ENCODE results near the gene RAX2. TPM values are rescaled to one million over a fixed set of nuclear protein-coding genes. Genes with fewer than 3 reads are reported as not detected.

The RAX2 gene
- total RNA-seq, 6 experiments from 2014 or later, result not detected

DNA sequence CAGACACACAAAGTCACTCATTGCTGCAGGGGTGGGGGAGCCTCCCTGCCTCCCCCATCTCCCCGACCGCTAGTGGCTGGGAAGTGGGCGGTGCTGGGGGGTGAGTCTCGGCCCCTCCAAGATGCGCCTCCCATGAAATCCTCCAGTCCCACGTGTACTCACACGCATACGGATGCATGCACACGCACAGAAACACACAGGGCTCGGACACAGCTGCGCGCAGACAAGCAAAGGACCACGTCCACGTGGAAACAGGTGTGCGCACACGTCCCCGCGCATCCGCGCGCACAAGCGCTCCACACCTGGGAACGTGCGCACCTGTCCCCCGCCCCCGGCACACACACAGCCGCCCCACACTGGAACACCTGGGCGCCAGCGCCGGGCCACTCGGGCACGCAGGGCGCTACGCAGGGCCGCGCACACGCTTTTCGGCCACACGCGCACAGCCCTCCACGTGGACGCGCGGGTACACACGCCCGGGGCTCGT lies 13.5 kb upstream of the RAX2 start:
- WGBS (ENCODE audit: insufficient coverage, low coverage, low lambda C conversion rate, missing lambda C conversion rate), result no CpG with 5 or more reads among the region's 47 CpGs
- ATAC-seq, result peak in 2 of 4 donors; percentile 5 to 19

DNA sequence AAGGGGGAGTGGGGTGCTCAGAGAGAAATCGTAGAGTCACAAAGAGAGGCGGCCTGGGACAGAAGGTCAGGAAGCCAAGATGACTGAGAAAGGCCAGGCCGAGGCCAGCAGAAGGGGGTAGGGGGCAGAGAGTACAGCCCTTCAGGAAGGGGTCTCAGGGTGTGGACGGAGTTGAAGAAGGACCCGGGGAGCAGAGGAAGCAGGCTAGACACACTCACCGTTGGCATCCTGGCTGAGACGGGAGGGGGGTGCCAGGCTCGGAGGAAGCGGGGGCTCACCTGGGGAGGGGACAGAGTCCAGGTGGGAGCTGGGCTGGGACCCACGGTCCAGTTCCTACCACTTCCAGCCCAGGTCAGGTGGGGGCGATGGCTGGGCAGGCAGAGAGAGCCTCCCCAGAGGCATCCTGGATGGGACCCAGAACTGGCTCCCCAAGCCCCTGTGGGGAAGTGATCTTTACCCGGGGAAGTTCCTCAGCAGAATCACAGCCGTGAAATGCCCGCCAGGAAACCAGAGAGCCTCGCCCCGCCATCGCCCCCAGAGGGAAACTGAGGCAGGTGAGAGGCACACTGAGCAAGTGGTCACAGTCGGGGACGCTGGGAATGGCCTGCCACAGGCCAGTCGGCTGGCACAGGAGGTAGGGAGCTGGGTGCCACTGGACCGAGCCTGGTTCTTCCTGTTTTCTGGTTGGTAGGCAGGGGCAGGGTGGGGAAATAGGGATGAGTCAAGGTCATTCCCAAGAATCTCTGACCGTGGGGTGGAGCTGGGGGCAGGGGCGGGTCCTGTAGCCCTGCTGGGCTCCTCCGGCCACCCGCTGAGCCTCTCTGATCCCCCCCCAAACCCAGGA lies 12.8 kb upstream of the RAX2 start:
- ATAC-seq (peak; percentile 3 to 40 (median 19)), DNase-seq (no peak)
- TF ChIP-seq POLR2A (IDR thresholded peaks at IDR 0.05) (no peak), CTCF (IDR thresholded peaks at IDR 0.05) (no peak)
- Histone ChIP-seq H3K36me3 (no peaks in the 10 kb centered on the region), H3K4me1 (no peaks in the 10 kb centered on the region), H3K4me3 (peak overlapping the region in 1 of 3 donors; percentile 39), H3K27ac (no peak overlapping the region), H3K9me3 (peaks cover 0 to 11% (median 0%) of the 10 kb centered on the region in 4 donors), H3K27me3 (no peaks in the 10 kb centered on the region)
- intact Hi-C loops (cut with DNase I), result loop anchor here in 1 of 2 donors (10.0 kb wide), 1 partner anchor 430 kb away; no protein-coding TSS in a partner anchor
- 19% methylated on average over 11 of the region's 25 CpGs for WGBS (ENCODE audit: insufficient coverage, low coverage, low lambda C conversion rate, missing lambda C conversion rate)

More for the DNA sequence above, 13.5 kb upstream of the RAX2 start:
- H3K4me3 ChIP-seq, result peak overlapping the region; percentile 14 to 39 (median 26)
- no peaks in the 10 kb centered on the region for H3K36me3 ChIP-seq
- no peak overlapping the region for H3K27ac ChIP-seq
- no peak for DNase-seq
- H3K27me3 ChIP-seq, result no peaks in the 10 kb centered on the region
- intact Hi-C loops (cut with DNase I), result loop anchor here in 1 of 2 donors (10.0 kb wide), 1 partner anchor 429 kb away; no protein-coding TSS in a partner anchor
- H3K9me3 ChIP-seq, result peaks cover 0 to 11% (median 0%) of the 10 kb centered on the region in 4 donors
- H3K4me1 ChIP-seq, result no peaks in the 10 kb centered on the region
- TF ChIP-seq CTCF (IDR thresholded peaks at IDR 0.05), result no peak
- no peak for TF ChIP-seq POLR2A (IDR thresholded peaks at IDR 0.05)

DNA sequence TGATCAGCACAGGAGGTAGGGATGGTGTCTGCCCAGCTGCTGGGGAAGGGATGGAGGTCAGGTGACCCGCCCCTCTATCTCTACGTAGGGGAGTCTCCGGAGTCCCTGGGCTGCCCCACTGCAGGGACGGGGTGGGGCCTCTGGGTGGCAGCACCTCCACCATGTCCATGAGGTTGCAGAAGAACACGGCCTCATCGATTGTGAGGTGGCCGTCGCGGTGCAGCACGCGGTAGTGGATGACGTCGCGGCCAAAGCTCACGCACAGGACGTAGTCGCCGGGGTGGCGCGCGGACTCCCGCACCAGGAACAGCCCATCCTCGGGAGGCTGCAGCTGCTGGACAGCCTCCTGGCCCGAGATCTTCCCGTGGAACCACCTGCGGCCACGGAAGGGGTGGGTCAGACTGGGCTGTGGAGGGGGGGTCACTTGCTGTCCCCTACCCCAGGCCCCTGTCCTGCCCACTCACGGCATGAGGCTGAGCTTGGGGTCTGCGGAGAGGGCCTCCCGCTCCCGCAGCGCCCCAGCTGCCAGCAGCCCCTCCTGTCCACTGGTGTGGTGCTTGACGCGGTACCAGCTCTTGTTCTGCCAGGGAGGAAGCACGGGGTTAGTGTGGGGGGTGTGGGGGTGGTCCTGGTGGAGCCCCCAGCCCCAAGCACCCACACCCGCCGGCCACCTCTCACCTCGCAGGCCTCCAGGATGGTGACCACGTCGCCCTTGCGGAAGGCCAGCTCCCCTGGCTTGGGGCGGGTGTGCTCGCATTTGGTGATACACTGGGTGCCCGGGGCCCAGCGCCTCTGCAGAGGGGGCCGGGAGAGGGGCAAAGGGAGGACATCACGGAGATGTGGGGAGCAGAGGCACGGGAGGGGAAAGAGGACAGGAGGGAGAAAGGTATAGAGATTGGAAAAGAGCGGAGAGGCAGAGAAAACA lies 11.9 kb upstream of the RAX2 start:
- Histone ChIP-seq H3K4me1 (no peaks in the 10 kb centered on the region), H3K27ac (no peak overlapping the region), H3K9me3 (peaks cover 0 to 11% (median 0%) of the 10 kb centered on the region in 4 donors), H3K4me3 (no peak overlapping the region), H3K36me3 (no peaks in the 10 kb centered on the region), H3K27me3 (no peaks in the 10 kb centered on the region)
- TF ChIP-seq CTCF (IDR thresholded peaks at IDR 0.05) (peak; percentile 15 to 40 (median 34)), POLR2A (IDR thresholded peaks at IDR 0.05) (no peak)
- 59% methylated on average over 12 of the region's 49 CpGs for WGBS (ENCODE audit: insufficient coverage, low coverage, low lambda C conversion rate, missing lambda C conversion rate)
- intact Hi-C loops (cut with DNase I), result loop anchor here in 1 of 2 donors (10.0 kb wide), 1 partner anchor 431 kb away; no protein-coding TSS in a partner anchor
- ATAC-seq, result peak; percentile 39 to 75 (median 53)
- DNase-seq, result no peak

- Histone ChIP-seq H3K4me3 (no peak overlapping the region), H3K27ac (no peak overlapping the region), H3K4me1 (no peaks in the 10 kb centered on the region), H3K9me3 (peaks cover 0 to 11% (median 0%) of the 10 kb centered on the region in 4 donors), H3K36me3 (no peaks in the 10 kb centered on the region), H3K27me3 (no peaks in the 10 kb centered on the region)
- TF ChIP-seq POLR2A (IDR thresholded peaks at IDR 0.05) (no peak), CTCF (IDR thresholded peaks at IDR 0.05) (no peak)
- ATAC-seq, result no peak
- 27% methylated on average over 2 of the region's 13 CpGs for WGBS (ENCODE audit: insufficient coverage, low coverage, low lambda C conversion rate, missing lambda C conversion rate)
- DNase-seq, result no peak
- intact Hi-C loops (cut with DNase I), result loop anchor here in 1 of 2 donors (10.0 kb wide), 1 partner anchor 432 kb away; no protein-coding TSS in a partner anchor
Measured at GRCh38 chr19:3782903-3783302, 10.9 kb upstream of the RAX2 start.
